ENCODE results near the gene SYNDIG1. TPM values are rescaled to one million over a fixed set of nuclear protein-coding genes. Genes with fewer than 3 reads are reported as not detected.

The SYNDIG1 gene
- polyA plus RNA-seq, 1 of the 3 experiments (the other 2 are of a cell fraction) = not detected

DNA sequence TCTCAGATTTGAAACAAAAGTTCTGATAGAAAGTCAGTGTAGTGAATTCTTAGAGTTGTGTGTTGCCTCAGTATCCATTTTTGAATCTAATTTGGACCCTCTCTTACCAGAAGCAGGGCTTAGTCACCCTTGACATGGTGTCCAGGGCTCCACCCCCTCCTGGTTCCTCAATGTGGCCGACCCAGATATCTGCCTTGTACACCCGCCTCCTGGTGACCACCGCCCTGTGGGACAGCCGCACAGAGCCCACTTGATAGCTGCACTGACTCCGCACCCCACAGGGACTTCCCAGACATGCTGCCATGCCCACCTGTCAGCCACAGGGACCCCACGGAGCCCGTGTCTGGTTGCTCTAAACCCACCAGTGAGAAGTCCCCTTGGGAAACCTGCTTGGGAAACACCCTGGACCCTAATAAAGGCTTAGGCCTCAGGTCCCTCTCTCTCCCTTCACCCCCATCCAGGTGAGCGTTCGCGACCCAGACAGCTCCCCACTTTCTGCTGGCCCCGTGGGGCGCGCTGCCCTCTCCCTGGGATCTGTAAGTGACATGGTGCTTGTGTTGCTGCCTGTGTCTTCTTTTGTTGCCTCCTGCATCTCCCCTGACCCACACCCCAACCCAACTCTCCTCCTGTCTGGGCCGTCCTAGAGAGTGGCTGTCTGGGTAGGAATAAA lies 47.2 kb upstream of the SYNDIG1 start:
- Histone ChIP-seq H3K4me3 (ENCODE audit: low read depth in 2 of 2, low read length in 1 of 2) (no peak overlapping the region), H3F3A (replicated peaks; ENCODE audit: insufficient read depth) (no peaks in the 10 kb centered on the region), H3K9me2 (no peaks in the 10 kb centered on the region), H3K27me3 (ENCODE audit: insufficient read depth) (no peaks in the 10 kb centered on the region), H3K4me1 (ENCODE audit: control insufficient read depth in 1 of 2, insufficient read depth in 2 of 2, low read depth in 1 of 2, low read length in 1 of 2) (peaks cover 0 to 6% of the 10 kb centered on the region in 2 experiments; a peak in 1 of 4 replicates), H3K36me3 (replicated peaks in 1 of 2; ENCODE audit: control insufficient read depth in 1 of 2, insufficient read depth in 2 of 2, low read length in 1 of 2) (no peaks in the 10 kb centered on the region), H3K9me3 (no peaks in the 10 kb centered on the region), H3K4me2 (no peak overlapping the region), H3K9ac (no peak overlapping the region), H3K79me2 (ENCODE audit: insufficient read depth) (no peaks in the 10 kb centered on the region), H4K20me1 (ENCODE audit: insufficient read depth) (no peaks in the 10 kb centered on the region), H2AFZ (ENCODE audit: low read depth) (no peak overlapping the region), H3K27ac (ENCODE audit: low read depth in 2 of 2, low read length in 1 of 2) (no peak overlapping the region)
- ChIA-PET POLR2A (no interaction called here), CTCF (no interaction called here)
- no peak for DNase-seq
- 49% methylated on average over 9 of the region's 14 CpGs for WGBS (ENCODE audit: low lambda C conversion rate)
- TF ChIP-seq FOXJ3 (CRISPR knock-in tag; IDR thresholded peaks at IDR 0.05) = no peak
- no peak for TF ChIP-seq TCF12 (IDR thresholded peaks at IDR 0.05)
- no peak for TF ChIP-seq YY1 (IDR thresholded peaks at IDR 0.05; ENCODE audit: low read depth)
- TF ChIP-seq GABPA (IDR thresholded peaks at IDR 0.05; ENCODE audit: low read depth) = no peak
- TF ChIP-seq TAF1 (IDR thresholded peaks at IDR 0.05; ENCODE audit: borderline replicate concordance, low read depth, low read length) = no peak
- no peak for TF ChIP-seq EP300 (IDR thresholded peaks at IDR 0.05; ENCODE audit: borderline replicate concordance in 1 of 2, low read depth in 1 of 2, low read length in 1 of 2)
- no peak for TF ChIP-seq FOXM1 (IDR thresholded peaks at IDR 0.05; ENCODE audit: low read depth)

DNA sequence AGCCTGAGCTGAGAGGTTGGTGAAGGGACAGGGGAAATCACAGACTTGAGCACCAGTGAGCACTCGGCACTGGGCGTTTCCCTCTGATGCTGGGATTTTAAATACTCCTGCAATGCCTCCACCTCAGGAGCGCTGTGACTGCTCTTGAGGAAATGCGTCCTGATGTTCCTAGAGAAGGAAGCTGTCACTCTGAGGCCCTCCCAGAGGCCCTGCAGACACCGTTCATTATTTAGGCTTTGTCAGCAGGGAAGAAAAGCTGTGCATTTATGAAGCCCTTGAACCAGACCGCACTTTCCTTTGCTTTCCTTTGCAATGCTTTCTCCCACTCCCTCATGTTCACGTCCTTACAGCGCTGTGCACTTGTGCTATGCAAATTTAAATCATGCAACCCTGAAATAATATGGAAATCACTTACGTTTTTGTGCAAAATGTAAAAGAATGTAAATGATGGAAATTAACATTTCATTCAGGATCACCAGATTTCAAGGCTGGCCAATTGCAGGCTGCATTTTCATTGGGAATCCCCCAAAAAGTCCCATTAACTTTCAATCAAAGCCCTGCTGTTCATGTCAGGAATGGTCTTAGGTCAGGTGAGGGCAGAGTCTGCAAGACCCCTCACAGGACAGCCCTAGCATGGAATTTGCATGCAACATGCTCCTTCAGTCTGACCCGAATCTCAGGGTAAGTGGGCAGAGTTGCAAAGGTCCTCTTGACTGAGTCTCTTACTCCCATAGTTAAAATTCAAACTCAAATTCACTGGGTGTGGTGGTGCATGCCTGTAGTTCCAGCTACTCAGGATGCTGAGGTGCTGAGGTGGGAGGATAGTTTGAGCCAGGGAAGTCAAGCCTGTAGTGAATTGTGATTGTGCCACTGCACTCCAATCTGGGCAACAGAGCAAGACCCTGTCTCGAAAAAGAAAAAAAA lies 45.8 kb upstream of the SYNDIG1 start:
- H3K9me2 ChIP-seq = no peaks in the 10 kb centered on the region
- H3K79me2 ChIP-seq (ENCODE audit: insufficient read depth) = no peaks in the 10 kb centered on the region
- H3F3A ChIP-seq (replicated peaks; ENCODE audit: insufficient read depth) = no peaks in the 10 kb centered on the region
- H3K27ac ChIP-seq (ENCODE audit: low read depth in 2 of 2, low read length in 1 of 2) = no peak overlapping the region
- CTCF ChIA-PET = no interaction called here
- H3K9ac ChIP-seq = no peak overlapping the region
- H3K36me3 ChIP-seq (replicated peaks in 1 of 2; ENCODE audit: control insufficient read depth in 1 of 2, insufficient read depth in 2 of 2, low read length in 1 of 2) = no peaks in the 10 kb centered on the region
- H2AFZ ChIP-seq (ENCODE audit: low read depth) = no peak overlapping the region
- POLR2A ChIA-PET = no interaction called here
- no peak overlapping the region for H3K4me2 ChIP-seq
- H3K4me1 ChIP-seq (ENCODE audit: control insufficient read depth in 1 of 2, insufficient read depth in 2 of 2, low read depth in 1 of 2, low read length in 1 of 2) = peaks cover 0 to 6% of the 10 kb centered on the region in 2 experiments; a peak in 1 of 4 replicates
- 25% methylated on average over 10 of the region's 11 CpGs for WGBS (ENCODE audit: low lambda C conversion rate)
- TF ChIP-seq FOXM1 (IDR thresholded peaks at IDR 0.05; ENCODE audit: low read depth) = no peak
- TF ChIP-seq GATA2 (CRISPR knock-in tag; IDR thresholded peaks at IDR 0.05) = no peak
- TF ChIP-seq POLR2AphosphoS5 (IDR thresholded peaks at IDR 0.05; ENCODE audit: low read depth, low read length) = no peak
- TF ChIP-seq, protein P1, sequence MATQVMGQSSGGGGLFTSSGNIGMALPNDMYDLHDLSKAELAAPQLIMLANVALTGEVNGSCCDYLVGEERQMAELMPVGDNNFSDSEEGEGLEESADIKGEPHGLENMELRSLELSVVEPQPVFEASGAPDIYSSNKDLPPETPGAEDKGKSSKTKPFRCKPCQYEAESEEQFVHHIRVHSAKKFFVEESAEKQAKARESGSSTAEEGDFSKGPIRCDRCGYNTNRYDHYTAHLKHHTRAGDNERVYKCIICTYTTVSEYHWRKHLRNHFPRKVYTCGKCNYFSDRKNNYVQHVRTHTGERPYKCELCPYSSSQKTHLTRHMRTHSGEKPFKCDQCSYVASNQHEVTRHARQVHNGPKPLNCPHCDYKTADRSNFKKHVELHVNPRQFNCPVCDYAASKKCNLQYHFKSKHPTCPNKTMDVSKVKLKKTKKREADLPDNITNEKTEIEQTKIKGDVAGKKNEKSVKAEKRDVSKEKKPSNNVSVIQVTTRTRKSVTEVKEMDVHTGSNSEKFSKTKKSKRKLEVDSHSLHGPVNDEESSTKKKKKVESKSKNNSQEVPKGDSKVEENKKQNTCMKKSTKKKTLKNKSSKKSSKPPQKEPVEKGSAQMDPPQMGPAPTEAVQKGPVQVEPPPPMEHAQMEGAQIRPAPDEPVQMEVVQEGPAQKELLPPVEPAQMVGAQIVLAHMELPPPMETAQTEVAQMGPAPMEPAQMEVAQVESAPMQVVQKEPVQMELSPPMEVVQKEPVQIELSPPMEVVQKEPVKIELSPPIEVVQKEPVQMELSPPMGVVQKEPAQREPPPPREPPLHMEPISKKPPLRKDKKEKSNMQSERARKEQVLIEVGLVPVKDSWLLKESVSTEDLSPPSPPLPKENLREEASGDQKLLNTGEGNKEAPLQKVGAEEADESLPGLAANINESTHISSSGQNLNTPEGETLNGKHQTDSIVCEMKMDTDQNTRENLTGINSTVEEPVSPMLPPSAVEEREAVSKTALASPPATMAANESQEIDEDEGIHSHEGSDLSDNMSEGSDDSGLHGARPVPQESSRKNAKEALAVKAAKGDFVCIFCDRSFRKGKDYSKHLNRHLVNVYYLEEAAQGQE (IDR thresholded peaks at IDR 0.05; ENCODE audit: low read depth, low read length) = no peak
- TF ChIP-seq TAF1 (IDR thresholded peaks at IDR 0.05; ENCODE audit: borderline replicate concordance, low read depth, low read length) = no peak
- TF ChIP-seq SMC3 (IDR thresholded peaks at IDR 0.05; ENCODE audit: low read depth, low read length) = no peak
- DNase-seq = no peak
- H4K20me1 ChIP-seq (ENCODE audit: insufficient read depth) = no peaks in the 10 kb centered on the region
- no peaks in the 10 kb centered on the region for H3K27me3 ChIP-seq (ENCODE audit: insufficient read depth)
- H3K9me3 ChIP-seq = no peaks in the 10 kb centered on the region
- H3K4me3 ChIP-seq (ENCODE audit: low read depth in 2 of 2, low read length in 1 of 2) = no peak overlapping the region

Measured in SK-N-SH (cell line).